ENCODE data around the gene ARG1.

Gene ARG1

GRCh38 chr6:131548441-131548840, 24.6 kb upstream of the ARG1 start:
- Histone ChIP-seq H3K27me3 (ENCODE audit: low read depth, low read length) (no peaks in the 10 kb centered on the region), H3K4me3 (ENCODE audit: low read length) (no peak overlapping the region), H3K36me3 (replicated peaks; ENCODE audit: low read depth, low read length) (no peaks in the 10 kb centered on the region), H4K20me1 (ENCODE audit: insufficient read depth, low read length) (no peaks in the 10 kb centered on the region), H3K9ac (ENCODE audit: low read length) (no peak overlapping the region), H3K9me3 (ENCODE audit: insufficient read depth, low read length) (no peaks in the 10 kb centered on the region), H2AFZ (ENCODE audit: low read depth, low read length) (no peak overlapping the region), H3K4me1 (ENCODE audit: low read length) (no peaks in the 10 kb centered on the region), H3K79me2 (ENCODE audit: low read length) (no peaks in the 10 kb centered on the region), H3K27ac (ENCODE audit: low read length) (no peak overlapping the region), H3K4me2 (ENCODE audit: low read length) (no peak overlapping the region)
- TF ChIP-seq, protein P1, sequence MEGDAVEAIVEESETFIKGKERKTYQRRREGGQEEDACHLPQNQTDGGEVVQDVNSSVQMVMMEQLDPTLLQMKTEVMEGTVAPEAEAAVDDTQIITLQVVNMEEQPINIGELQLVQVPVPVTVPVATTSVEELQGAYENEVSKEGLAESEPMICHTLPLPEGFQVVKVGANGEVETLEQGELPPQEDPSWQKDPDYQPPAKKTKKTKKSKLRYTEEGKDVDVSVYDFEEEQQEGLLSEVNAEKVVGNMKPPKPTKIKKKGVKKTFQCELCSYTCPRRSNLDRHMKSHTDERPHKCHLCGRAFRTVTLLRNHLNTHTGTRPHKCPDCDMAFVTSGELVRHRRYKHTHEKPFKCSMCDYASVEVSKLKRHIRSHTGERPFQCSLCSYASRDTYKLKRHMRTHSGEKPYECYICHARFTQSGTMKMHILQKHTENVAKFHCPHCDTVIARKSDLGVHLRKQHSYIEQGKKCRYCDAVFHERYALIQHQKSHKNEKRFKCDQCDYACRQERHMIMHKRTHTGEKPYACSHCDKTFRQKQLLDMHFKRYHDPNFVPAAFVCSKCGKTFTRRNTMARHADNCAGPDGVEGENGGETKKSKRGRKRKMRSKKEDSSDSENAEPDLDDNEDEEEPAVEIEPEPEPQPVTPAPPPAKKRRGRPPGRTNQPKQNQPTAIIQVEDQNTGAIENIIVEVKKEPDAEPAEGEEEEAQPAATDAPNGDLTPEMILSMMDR (IDR thresholded peaks at IDR 0.05; ENCODE audit: low read depth, low read length), result no peak
- TF ChIP-seq EZH2phosphoT487 (IDR thresholded peaks at IDR 0.05; ENCODE audit: low read depth), result no peak

- Histone ChIP-seq H3K9ac (ENCODE audit: low read length) (no peak overlapping the region), H3K36me3 (replicated peaks; ENCODE audit: low read depth, low read length) (no peaks in the 10 kb centered on the region), H3K9me3 (ENCODE audit: insufficient read depth, low read length) (no peaks in the 10 kb centered on the region), H3K4me2 (ENCODE audit: low read length) (no peak overlapping the region), H3K4me1 (ENCODE audit: low read length) (no peaks in the 10 kb centered on the region), H3K4me3 (ENCODE audit: low read length) (no peak overlapping the region), H3K27me3 (ENCODE audit: low read depth, low read length) (no peaks in the 10 kb centered on the region), H3K79me2 (ENCODE audit: low read length) (no peaks in the 10 kb centered on the region), H3K27ac (ENCODE audit: low read length) (no peak overlapping the region), H2AFZ (ENCODE audit: low read depth, low read length) (no peak overlapping the region), H4K20me1 (ENCODE audit: insufficient read depth, low read length) (no peaks in the 10 kb centered on the region)
- TF ChIP-seq, protein P1 (IDR thresholded peaks at IDR 0.05; ENCODE audit: low read depth, low read length), result no peak
- no peak for TF ChIP-seq EZH2phosphoT487 (IDR thresholded peaks at IDR 0.05; ENCODE audit: low read depth)
Observed at GRCh38 chr6:131549811-131550210, 23.2 kb upstream of the ARG1 start.

- Histone ChIP-seq H3K27me3 (ENCODE audit: low read depth, low read length) (no peaks in the 10 kb centered on the region), H3K27ac (ENCODE audit: low read length) (no peak overlapping the region)
- no peak for TF ChIP-seq EZH2phosphoT487 (IDR thresholded peaks at IDR 0.05; ENCODE audit: low read depth)
- TF ChIP-seq, protein P1 (IDR thresholded peaks at IDR 0.05; ENCODE audit: low read depth, low read length), result no peak
Observed at GRCh38 chr6:131551902-131552301, 21.1 kb upstream of the ARG1 start.

GRCh38 chr6:131552572-131552971, 20.5 kb upstream of the ARG1 start:
- no peaks in the 10 kb centered on the region for H3K9me3 ChIP-seq (ENCODE audit: insufficient read depth, low read length)
- H3K36me3 ChIP-seq (replicated peaks; ENCODE audit: low read depth, low read length), result no peaks in the 10 kb centered on the region
- no peaks in the 10 kb centered on the region for H3K79me2 ChIP-seq (ENCODE audit: low read length)
- H3K4me3 ChIP-seq (ENCODE audit: low read length), result no peak overlapping the region
- no peaks in the 10 kb centered on the region for H3K4me1 ChIP-seq (ENCODE audit: low read length)
- H3K27me3 ChIP-seq (ENCODE audit: low read depth, low read length), result no peaks in the 10 kb centered on the region
- no peak overlapping the region for H3K9ac ChIP-seq (ENCODE audit: low read length)
- H2AFZ ChIP-seq (ENCODE audit: low read depth, low read length), result no peak overlapping the region
- TF ChIP-seq, protein P1 (IDR thresholded peaks at IDR 0.05; ENCODE audit: low read depth, low read length), result no peak
- H3K27ac ChIP-seq (ENCODE audit: low read length), result no peak overlapping the region
- H3K4me2 ChIP-seq (ENCODE audit: low read length), result no peak overlapping the region
- no peaks in the 10 kb centered on the region for H4K20me1 ChIP-seq (ENCODE audit: insufficient read depth, low read length)

More at GRCh38 chr6:131551902-131552301, 21.1 kb upstream of the ARG1 start:
- Histone ChIP-seq H4K20me1 (ENCODE audit: insufficient read depth, low read length) (no peaks in the 10 kb centered on the region), H2AFZ (ENCODE audit: low read depth, low read length) (no peak overlapping the region), H3K79me2 (ENCODE audit: low read length) (no peaks in the 10 kb centered on the region), H3K4me1 (ENCODE audit: low read length) (no peaks in the 10 kb centered on the region), H3K9me3 (ENCODE audit: insufficient read depth, low read length) (no peaks in the 10 kb centered on the region), H3K4me2 (ENCODE audit: low read length) (no peak overlapping the region), H3K9ac (ENCODE audit: low read length) (no peak overlapping the region), H3K36me3 (replicated peaks; ENCODE audit: low read depth, low read length) (no peaks in the 10 kb centered on the region), H3K4me3 (ENCODE audit: low read length) (no peak overlapping the region)

All from OCI-LY3 (cell line).